Left lung (tissue), 10 donors: ENCODE results near the gene MARK4. TPM values are rescaled to one million over a fixed set of nuclear protein-coding genes. Genes with fewer than 3 reads are reported as not detected.
A peak's percentile ranks its signal among the peaks of the same experiment; 100 is the strongest.

Experiments used
- ATAC-seq: fragments of 200-7000 bp; cut with Tn5 transposase; one replicate; pipeline ENCODE4 v1.9.1; 2020; ENCODE audit warnings: moderate library complexity
- DNase-seq, 4 donors: peaks; one replicate each; pipeline ENCODE4 v3.0.0-alpha.2; 2013 to 2020
- H3K27ac ChIP-seq, 2 donors: fragments of 200-600 bp; sonication (generic) in 1 of 2; one replicate each; pipeline versions ENCODE4 v1.5.0 to v1.8.0; 2020 to 2021
- H3K27me3 ChIP-seq, 2 donors: fragments of 200-600 bp; sonication (generic) in 1 of 2; one replicate each; pipeline versions ENCODE4 v1.5.0 to v1.8.0; 2020 to 2021
- H3K36me3 ChIP-seq, 2 donors: fragments of 200-600 bp; sonication (generic) in 1 of 2; one replicate each; pipeline versions ENCODE4 v1.5.0 to v1.8.0; 2020 to 2021
- H3K4me1 ChIP-seq, 2 donors: fragments of 200-600 bp; one replicate each; pipeline ENCODE4 v1.8.0; 2021
- H3K4me3 ChIP-seq, 2 donors: fragments of 200-600 bp; sonication (generic) in 1 of 2; one replicate each; pipeline versions ENCODE4 v1.5.0 to v1.8.0; 2020 to 2021; ENCODE audit warnings: mild to moderate bottlenecking in 1 of 2
- H3K9me3 ChIP-seq, 2 donors: fragments of 200-600 bp; sonication (generic) in 1 of 2; one replicate each; pipeline versions ENCODE4 v1.5.0 to v1.8.0; 2020 to 2021
- intact Hi-C, 2 donors: fragments of 100-400 bp; cut with DNase I; formaldehyde crosslinking; loops; one replicate each; pipeline versions ENCODE4 v1.11.2 to v1.14.2; 2022
- polyA plus RNA-seq, 6 donors: library from polyadenylated mRNA; unstranded; fragments of 120-200 nt; gene quantifications; one replicate each; pipeline ENCODE4 v1.2.1, GENCODE V29; 2013; ENCODE audit not compliant: insufficient read length in 6 of 6
- total RNA-seq, 2 donors: library from RNA; stranded (reverse); fragmentation: NEBNext Ultra II Directional; extraction: Animal tissue kit (Norgen Biotek cat#: 25700); gene quantifications; one replicate each; pipeline ENCODE4 v1.2.1, GENCODE V29; 2021
- TF ChIP-seq, protein P1 (sequence below), 2 donors: fragments of 200-600 bp; sonication (generic) in 1 of 2; IDR thresholded peaks; one replicate each; pipeline versions ENCODE4 v1.5.0 to v1.8.0; 2021; ENCODE audit warnings: antibody characterized with exemption in 2 of 2
- donor health status: DM: no; HTN: yes; CAD: no.
- donor health status: DM: no; HTN: no; CAD: no.

Gene MARK4
- total and polyA plus RNA-seq, 8 donors, result 24.6 to 46.4 (median 37.5) TPM

DNA sequence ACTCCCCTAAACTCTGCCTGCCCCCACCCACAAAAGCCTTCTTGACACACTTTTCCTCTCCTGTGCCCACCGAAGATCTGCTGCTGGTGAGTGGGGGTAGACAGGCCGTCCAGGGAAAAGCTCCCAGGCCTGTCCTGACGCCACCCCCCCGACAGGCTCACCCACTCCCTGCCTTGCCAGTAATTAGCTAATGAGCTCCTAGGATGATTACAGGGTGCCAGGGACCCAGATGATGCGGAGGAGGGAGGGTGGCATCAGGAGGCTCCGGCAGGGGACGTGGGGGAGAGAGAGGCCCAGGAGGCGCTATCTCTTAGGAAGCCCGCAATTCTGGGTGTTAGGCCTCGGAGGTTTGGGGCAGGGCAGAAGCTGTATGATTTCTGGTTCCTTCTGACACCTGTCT is 27.0 kb downstream of the MARK4 start:
- Histone ChIP-seq H3K27me3 (no peaks in the 10 kb centered on the region), H3K36me3 (peaks cover 0 to 85% of the 10 kb centered on the region in 2 donors), H3K4me3 (no peak overlapping the region), H3K4me1 (peaks cover 0 to 5% of the 10 kb centered on the region in 2 donors), H3K27ac (no peak overlapping the region), H3K9me3 (no peaks in the 10 kb centered on the region)
- ATAC-seq (no peak), DNase-seq (no peak)
- intact Hi-C loops, result no loop called here
- TF ChIP-seq, protein P1, sequence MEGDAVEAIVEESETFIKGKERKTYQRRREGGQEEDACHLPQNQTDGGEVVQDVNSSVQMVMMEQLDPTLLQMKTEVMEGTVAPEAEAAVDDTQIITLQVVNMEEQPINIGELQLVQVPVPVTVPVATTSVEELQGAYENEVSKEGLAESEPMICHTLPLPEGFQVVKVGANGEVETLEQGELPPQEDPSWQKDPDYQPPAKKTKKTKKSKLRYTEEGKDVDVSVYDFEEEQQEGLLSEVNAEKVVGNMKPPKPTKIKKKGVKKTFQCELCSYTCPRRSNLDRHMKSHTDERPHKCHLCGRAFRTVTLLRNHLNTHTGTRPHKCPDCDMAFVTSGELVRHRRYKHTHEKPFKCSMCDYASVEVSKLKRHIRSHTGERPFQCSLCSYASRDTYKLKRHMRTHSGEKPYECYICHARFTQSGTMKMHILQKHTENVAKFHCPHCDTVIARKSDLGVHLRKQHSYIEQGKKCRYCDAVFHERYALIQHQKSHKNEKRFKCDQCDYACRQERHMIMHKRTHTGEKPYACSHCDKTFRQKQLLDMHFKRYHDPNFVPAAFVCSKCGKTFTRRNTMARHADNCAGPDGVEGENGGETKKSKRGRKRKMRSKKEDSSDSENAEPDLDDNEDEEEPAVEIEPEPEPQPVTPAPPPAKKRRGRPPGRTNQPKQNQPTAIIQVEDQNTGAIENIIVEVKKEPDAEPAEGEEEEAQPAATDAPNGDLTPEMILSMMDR (IDR thresholded peaks at IDR 0.05), result no peak

- Histone ChIP-seq H3K27me3 (no peaks in the 10 kb centered on the region), H3K4me1 (peaks cover 0 to 13% of the 10 kb centered on the region in 2 donors), H3K4me3 (no peak overlapping the region), H3K36me3 (peaks cover 0 to 81% of the 10 kb centered on the region in 2 donors), H3K9me3 (no peaks in the 10 kb centered on the region), H3K27ac (no peak overlapping the region)
- DNase-seq (no peak), ATAC-seq (no peak)
- intact Hi-C loops, result no loop called here
- TF ChIP-seq, protein P1 (IDR thresholded peaks at IDR 0.05), result no peak
Measured at GRCh38 chr19:45279587-45280192, 28.6 kb downstream of the MARK4 start.

GRCh38 chr19:45280471-45280961 is 29.4 kb downstream of the MARK4 start:
- DNase-seq (no peak), ATAC-seq (no peak)
- TF ChIP-seq, protein P1 (IDR thresholded peaks at IDR 0.05), result no peak
- Histone ChIP-seq H3K36me3 (peaks cover 0 to 81% of the 10 kb centered on the region in 2 donors), H3K4me3 (no peak overlapping the region), H3K27ac (peak overlapping the region in 1 of 2 donors; percentile 5), H3K4me1 (peaks cover 0 to 13% of the 10 kb centered on the region in 2 donors), H3K9me3 (no peaks in the 10 kb centered on the region), H3K27me3 (no peaks in the 10 kb centered on the region)
- intact Hi-C loops, result no loop called here

DNA sequence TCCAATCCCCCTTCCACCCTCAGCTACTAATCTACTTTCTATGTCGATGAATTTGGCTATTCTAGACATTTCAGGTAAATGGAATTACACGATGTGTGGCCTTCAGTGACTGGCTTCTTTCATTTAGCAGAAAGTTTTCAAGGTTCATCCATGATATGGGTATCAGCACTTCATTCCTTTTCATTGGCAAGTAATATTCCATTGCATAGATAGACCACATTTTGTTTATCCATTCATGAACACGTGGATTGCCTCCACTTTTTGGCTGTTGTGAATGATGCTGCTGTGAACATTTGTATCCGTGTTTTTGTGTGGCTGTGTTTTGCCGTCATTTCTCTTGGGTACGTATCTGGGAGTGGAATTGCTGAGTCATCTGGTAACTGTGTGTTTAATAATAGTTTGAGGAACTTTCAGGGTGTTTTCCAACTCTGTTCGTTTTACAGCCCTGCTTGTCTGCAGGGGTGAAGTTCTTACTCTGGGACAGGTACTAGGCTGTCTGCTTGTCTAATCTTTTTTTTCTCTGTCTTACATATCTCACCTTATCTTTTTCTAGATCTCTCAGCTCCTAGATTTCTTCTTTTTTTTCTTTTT is 32.5 kb downstream of the MARK4 start:
- peaks cover 0 to 85% of the 10 kb centered on the region in 2 donors for H3K36me3 ChIP-seq
- no peak overlapping the region for H3K4me3 ChIP-seq
- TF ChIP-seq, protein P1 (IDR thresholded peaks at IDR 0.05), result no peak
- no peaks in the 10 kb centered on the region for H3K9me3 ChIP-seq
- H3K27me3 ChIP-seq, result no peaks in the 10 kb centered on the region
- peaks cover 0 to 13% of the 10 kb centered on the region in 2 donors for H3K4me1 ChIP-seq
- peak overlapping the region in 1 of 2 donors; percentile 80 for H3K27ac ChIP-seq
- ATAC-seq (peak; percentile 37), DNase-seq (no peak)
- intact Hi-C loops, result no loop called here

DNA sequence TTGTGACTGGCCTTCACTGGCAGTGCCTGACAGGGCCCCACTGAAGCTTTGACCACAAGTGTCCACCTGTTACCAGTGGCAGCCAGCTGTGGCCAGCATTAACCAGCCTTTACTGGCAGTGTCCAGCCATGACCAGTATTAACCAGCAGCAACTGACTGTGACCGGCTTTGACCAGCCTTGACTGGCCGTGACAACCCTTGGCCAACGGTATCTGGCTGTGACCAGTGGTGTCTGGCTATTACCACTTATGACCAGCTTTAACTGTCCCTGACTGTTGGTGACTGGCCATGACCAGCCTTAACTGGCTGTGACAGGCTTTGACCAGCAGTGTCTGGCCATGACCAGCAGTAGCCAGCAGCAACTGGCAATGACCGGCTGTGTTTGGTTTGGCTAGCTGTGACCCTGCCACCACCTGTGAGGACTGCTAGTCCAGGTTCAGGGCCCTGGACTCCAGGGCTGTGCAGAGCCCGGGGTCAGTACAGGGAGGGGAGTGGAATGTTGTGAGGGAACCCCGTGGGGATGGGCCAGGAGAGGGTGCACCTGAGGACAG is 39.4 kb downstream of the MARK4 start:
- no peak overlapping the region for H3K27ac ChIP-seq
- ATAC-seq, result no peak
- no peaks in the 10 kb centered on the region for H3K9me3 ChIP-seq
- H3K27me3 ChIP-seq, result no peaks in the 10 kb centered on the region
- no peak for DNase-seq
- TF ChIP-seq, protein P1 (IDR thresholded peaks at IDR 0.05), result no peak
- intact Hi-C loops, result no loop called here
- H3K4me1 ChIP-seq, result no peaks in the 10 kb centered on the region
- peaks cover 0 to 70% of the 10 kb centered on the region in 2 donors for H3K36me3 ChIP-seq
- no peak overlapping the region for H3K4me3 ChIP-seq
